ENCODE measurements around the gene SLC9A3. TPM values are rescaled to one million over a fixed set of nuclear protein-coding genes. Genes with fewer than 3 reads are reported as not detected.
"Not testable (repeated sequence)": the region's sequence is repeated elsewhere in the genome, so short reads cannot be mapped to it uniquely, and the experiment has no call there.

The SLC9A3 gene
- total RNA-seq, 1 donor from 2014 or later = 1.3 TPM

- intact Hi-C loops (cut with micrococcal nuclease) = no loop called here
Observed at GRCh38 chr5:511476-511875, 12.8 kb downstream of the SLC9A3 start.

DNA sequence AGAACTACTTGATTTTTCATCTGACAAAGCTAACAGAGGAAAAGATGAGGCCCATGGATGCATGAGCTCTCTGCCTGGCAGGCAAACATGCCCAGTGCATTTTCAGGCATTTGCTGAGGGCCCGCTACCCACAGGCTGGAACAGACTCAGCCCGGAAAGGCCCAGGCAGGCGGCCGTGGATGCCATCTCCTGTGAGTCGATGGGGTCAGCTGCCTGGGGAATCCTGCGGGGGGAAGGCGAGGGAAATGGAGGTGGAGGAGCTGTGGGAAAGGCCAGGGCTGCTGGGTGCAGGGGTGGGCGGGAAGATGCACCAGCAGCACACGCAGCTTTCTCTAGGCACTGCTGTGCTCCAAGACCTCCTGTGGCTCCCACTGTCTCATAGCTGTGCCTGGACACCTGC is 13.7 kb downstream of the SLC9A3 start:
- intact Hi-C loops (cut with micrococcal nuclease) = no loop called here

DNA sequence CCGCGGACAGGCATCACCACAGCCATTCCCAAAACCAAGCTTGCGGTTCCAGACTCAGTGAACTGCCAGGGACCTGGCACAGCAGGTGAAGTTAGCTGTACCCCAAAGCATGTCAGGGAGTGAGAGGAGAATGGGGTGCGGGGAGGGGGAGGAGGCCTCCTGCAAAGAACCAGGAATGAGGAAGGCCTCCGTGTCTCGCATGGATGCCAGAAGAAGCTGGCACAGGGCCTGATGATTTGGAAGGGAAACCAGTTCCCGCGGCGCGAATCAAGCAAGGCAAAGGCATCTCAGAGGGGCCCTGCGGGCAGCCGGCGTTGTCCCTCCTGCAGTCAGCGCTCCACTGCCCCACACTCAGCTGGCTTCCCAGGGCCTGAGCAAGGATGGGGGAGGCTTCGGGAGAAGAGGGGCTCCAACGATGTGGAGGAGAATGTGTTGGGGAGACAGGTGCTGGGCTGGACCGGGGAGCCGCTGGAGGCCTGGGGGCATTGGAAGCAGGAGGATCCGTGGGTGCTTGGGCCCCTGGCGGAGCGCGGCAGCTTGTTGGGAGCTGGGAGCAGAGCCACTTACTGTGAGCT is 14.6 kb downstream of the SLC9A3 start:
- intact Hi-C loops (cut with micrococcal nuclease) = no loop called here

DNA sequence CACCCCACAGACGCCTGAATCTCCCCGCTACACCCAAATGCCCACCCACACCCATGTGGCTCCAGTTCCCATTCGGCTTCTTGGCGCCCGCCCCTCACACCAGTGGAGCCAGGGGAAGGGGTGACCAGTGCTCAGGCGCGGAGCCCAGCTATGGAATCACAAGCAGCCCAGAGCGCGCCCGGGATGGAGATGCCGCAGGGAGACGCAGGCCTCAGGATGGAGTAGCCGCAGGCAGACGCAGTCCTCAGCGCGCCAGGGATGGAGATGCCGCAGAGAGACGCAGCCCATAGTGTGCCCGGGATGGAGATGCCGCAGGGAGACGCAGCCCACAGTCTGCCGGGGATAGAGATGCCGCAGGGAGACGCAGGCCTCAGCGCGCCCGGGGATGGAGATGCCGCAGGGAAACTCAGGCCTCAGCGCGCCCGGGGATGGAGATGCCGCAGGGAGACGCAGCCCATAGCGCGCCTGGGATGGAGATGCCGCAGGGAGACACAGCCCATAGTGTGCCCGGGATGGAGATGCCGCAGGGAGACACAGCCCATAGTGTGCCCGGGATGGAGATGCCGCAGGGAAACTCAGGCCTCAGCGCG is 16.2 kb downstream of the SLC9A3 start:
- intact Hi-C loops (cut with micrococcal nuclease) = not testable (repeated sequence)

DNA sequence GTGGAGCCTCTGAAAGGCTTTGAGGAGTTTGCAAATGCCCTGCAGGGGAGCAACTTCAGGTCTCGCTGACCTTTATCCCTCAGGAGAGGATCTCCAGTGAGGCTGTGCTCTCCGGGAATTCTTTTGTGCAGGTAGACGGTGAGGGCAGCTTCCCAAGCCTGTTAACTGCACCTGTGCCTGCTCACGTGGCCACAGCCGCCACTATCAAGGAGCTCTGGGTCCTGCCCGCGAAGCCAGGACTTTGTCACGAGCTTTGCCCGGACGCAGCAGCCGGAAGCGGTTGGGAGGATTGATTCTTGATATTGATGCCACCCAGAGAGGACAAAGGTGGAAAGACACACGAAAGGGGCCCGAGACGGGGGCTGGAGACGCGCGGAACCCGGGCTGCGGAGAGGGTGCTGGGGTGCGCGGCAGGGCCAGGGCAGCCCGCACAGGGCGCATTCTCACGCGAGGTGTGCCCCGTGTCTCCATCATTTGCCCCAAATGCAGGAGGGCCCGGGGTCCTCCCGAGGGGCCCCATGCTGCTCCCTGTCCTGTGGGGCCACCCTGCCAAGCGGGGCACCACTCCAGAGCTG is 18.2 kb downstream of the SLC9A3 start:
- intact Hi-C loops (cut with micrococcal nuclease) = no loop called here

- intact Hi-C loops (cut with micrococcal nuclease) = no loop called here
Observed at GRCh38 chr5:504326-505154, 19.7 kb downstream of the SLC9A3 start.

DNA sequence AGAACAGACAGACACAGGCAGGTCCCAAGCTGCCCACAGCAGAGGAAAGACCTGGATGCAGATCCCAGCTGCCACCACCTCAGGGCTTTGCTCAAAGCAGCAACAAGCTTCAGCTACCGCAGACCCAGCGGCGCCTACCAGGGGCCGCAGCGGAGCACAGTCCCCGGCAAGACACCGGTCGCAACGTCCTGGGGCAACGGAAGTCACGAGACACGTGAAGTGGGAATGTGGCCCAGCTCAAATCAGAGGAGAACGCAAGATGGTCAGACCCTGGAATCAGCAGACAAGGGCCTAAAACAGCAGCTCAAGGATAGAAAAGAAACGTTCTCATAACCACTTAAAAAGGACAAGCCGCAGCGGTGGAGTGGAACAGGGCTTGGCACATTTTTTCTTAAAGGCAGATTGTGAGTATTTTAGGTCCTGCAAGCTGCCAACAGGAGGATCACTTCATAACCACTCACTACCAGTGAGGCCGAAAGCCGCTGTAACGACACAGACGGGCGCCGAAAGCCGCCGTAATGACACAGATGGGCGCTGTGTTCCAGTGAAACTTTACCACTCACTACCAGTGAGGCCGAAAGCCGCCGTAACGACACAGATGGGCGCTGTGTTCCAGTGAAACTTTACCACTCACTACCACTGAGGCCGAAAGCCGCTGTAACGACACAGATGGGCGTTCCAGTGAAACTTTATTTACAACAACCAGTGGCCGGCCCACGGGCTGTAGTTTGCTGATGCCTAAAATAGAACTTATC is 21.7 kb downstream of the SLC9A3 start:
- intact Hi-C loops (cut with micrococcal nuclease) = no loop called here

DNA sequence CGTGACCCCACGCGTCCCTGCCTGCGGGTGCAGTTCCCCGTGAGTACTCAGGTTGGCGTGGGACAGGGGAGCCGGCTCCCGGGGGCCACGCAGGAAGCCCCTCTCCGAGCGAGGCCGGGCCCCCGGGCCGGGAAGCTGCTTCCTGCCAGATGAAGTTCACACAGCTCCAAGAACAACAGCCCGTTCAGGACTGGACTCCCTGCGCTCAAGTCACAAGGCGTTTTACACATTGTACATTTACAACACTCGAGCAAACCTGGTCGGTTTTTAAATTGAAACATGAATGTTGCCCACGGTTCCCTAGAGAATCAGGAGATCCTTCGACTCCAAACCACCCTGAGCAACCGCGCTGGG is 22.4 kb downstream of the SLC9A3 start:
- intact Hi-C loops (cut with micrococcal nuclease) = no loop called here

- intact Hi-C loops (cut with micrococcal nuclease) = no loop called here
Observed at GRCh38 chr5:501105-501830, 23.0 kb downstream of the SLC9A3 start.

DNA sequence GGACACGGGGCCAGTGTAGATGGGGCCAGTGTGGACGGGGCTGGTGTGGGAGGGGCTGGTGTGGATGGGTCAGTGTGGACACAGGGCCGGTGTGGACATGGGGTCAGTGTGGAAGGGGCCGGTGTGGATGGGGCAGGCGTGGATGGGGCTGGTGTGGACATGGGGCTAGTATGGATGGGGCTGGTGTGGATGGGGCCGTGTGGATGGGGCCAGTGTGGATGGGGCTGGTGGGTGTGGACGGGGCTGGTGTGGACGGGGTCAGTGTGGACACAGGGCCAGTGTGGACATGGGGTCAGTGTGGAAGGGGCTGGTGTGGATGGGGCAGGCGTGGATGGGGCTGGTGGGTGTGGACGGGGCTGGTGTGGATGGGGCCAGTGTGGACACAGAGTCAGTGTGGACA is 23.8 kb downstream of the SLC9A3 start:
- intact Hi-C loops (cut with micrococcal nuclease) = no loop called here

GRCh38 chr5:499233-500209 is 24.7 kb downstream of the SLC9A3 start:
- intact Hi-C loops (cut with micrococcal nuclease) = no loop called here

GRCh38 chr5:497871-498509 is 26.3 kb downstream of the SLC9A3 start:
- intact Hi-C loops (cut with micrococcal nuclease) = no loop called here

DNA sequence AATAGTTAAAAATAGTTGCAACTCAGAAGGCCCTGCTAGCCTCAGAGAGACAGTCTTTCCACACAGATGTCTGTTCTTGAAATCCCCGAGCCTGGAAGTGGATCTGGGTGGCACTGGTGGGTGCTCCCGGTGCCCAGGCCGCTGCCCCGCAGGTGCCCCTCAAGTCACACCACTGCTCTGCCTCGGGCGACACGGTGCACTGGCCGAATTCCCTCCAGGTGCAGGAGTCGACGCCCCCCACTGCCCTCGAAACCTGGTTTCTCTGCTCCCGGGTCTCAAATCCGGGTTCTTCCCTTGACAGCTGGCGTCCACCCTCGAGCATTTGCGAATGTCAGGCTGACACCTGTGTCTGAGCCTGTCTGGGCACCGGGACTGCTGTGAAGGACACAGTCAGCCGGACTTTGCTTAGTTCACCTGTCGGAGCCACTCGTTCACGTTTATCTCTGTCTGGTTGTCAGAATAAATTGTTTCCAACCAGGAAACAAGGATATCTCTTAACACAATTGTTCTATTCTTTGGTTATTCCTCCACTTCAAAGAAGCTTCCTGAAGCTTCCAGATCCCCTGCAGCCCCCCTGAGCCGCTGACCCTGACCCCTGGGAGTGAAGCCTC is 27.1 kb downstream of the SLC9A3 start:
- intact Hi-C loops (cut with micrococcal nuclease) = no loop called here

DNA sequence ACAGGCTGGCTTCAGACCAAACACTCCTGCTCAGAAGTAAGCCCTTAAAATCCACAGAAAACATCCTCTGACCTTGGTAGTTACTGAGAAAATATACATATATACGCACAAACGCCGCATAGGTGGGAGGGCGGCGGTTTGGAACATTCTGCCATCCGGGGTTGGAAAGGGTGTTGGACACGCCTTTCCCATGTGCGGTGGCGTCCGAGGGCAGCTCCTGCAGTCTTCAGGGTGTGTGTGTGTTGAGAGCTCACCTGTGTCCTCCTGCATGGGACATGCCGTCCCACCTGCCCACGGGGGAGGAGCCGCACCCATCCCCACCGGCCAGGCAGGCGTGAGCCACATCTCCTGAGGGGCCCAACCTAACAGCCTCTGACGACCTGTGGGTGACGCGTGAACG is 28.2 kb downstream of the SLC9A3 start:
- intact Hi-C loops (cut with micrococcal nuclease) = no loop called here

- intact Hi-C loops (cut with micrococcal nuclease) = no loop called here
Observed at GRCh38 chr5:494667-495255, 29.5 kb downstream of the SLC9A3 start.

DNA sequence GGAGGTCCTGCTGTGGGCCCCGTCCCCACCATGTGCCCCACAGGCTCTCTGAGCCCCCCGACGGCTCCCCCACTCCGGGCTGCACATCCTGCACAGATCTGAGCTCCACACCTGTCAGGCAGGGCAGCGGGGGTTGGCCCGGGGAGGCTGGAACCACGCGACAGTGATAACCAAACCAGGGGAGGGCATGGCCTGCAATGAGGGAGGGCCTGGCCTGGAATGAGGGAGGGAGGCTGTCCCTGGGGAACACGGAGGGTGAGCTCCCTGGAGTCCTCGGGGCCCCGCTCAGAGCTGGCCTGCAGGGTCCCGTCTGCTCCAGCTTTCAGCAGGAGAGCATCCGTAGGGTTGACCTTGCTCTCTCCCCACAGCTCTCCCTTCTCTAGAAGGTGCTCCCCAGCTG is 30.5 kb downstream of the SLC9A3 start:
- intact Hi-C loops (cut with micrococcal nuclease) = no loop called here

GRCh38 chr5:493119-493701 is 31.0 kb downstream of the SLC9A3 start:
- intact Hi-C loops (cut with micrococcal nuclease) = no loop called here

DNA sequence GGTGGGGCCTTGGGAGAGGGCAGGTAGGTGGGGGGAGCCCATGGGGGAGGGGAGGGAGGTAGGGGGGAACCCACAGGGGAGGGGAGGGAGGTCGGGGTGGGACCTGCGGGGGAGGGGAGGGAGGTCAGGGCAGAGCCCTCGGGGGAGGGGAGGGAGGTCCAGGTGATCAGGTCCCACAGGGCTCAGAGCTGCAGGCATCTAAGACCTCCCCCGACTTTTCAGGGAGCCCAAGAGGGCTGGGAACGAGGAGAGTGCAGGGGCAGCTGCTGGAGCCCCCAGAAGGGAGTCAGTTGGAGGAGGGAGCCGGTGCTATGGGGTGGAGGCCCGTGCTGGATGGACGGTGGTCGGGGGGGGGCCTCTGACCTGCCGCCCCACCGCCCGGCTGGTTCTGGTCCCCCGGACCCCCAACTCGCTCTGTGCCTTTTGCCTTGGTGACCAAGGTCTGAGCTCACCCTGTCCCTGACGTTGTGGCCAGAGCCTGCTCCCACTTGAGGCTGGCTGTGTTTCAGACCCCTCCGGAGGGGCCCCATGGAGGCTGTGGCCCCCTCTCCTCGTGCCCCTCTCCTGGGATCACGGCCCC is 31.8 kb downstream of the SLC9A3 start:
- intact Hi-C loops (cut with micrococcal nuclease) = no loop called here

Data from T-helper 1 cell treated with Interleukin-12 subunit alpha and Interleukin-12 subunit beta and Interleukin-4 antibody, amounts not matched to agents 30 ng/mL and 1 ng/mL, for 36 hours (primary cell).